ENCODE data around the gene MAST2. TPM values are rescaled to one million over a fixed set of nuclear protein-coding genes. Genes with fewer than 3 reads are reported as not detected.
A peak's percentile ranks its signal among the peaks of the same experiment; 100 is the strongest.

MAST2 gene
- polyA plus RNA-seq, 2 donors, result 10.8 to 17.4 TPM

DNA sequence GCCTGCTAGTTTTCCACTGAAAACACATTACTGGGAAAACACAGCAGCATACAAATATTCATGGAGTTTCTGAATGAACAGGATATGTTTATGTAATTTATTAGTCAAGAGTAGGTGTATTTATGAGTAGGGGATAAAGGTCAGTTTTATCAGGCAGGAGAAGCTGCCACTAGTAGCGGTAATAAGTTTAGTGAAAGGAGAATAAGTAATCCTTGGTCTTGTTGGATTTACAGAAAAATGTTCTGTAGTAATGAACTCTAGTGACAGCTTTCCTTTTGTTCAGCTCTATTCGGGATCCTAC is 1.2 kb downstream of the MAST2 start:
- Histone ChIP-seq H3K4me1 (ENCODE audit: control insufficient read depth in 2 of 2, insufficient read depth in 2 of 2, low read length in 1 of 2) (no peaks in the 10 kb centered on the region), H3K9me3 (ENCODE audit: control insufficient read depth in 2 of 2, insufficient read depth in 1 of 2, low read depth in 1 of 2, low read length in 1 of 2) (no peaks in the 10 kb centered on the region), H3K27me3 (ENCODE audit: control insufficient read depth in 1 of 2, insufficient read depth in 2 of 2, low read length in 2 of 2) (no peaks in the 10 kb centered on the region), H3K4me3 (ENCODE audit: low read depth in 1 of 2, low read length in 2 of 2) (peak overlapping the region in 1 of 2 donors; percentile 64), H3K36me3 (ENCODE audit: control insufficient read depth in 2 of 2, insufficient read depth in 2 of 2, low read length in 1 of 2) (no peaks in the 10 kb centered on the region), H3K27ac (ENCODE audit: low read depth in 2 of 2, low read length in 1 of 2) (no peak overlapping the region)
- 39 to 51% methylated on average over 2 of the region's 2 CpGs for WGBS, 2 donors

DNA sequence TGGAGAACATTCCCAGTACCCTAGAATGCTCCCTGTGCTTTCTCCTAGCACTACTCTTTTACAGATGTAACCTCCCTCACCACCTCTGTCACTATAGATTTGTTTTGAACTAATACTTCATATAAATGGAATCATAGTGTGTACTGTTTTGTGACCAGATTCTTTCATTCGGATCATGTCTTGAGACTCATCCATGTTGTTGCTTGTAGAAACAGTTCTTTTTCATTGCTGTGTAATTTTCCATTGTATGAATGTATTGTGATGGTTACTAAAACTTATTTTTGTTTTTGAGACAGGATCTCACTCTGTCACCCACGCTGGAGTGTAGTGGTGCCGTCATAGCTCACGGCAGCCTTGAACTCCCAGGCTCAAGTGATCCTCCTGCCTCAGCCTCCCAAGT is 2.7 kb downstream of the MAST2 start:
- Histone ChIP-seq H3K27ac (ENCODE audit: low read depth in 2 of 2, low read length in 1 of 2) (no peak overlapping the region), H3K4me1 (ENCODE audit: control insufficient read depth in 2 of 2, insufficient read depth in 2 of 2, low read length in 1 of 2) (no peaks in the 10 kb centered on the region), H3K9me3 (ENCODE audit: control insufficient read depth in 2 of 2, insufficient read depth in 1 of 2, low read depth in 1 of 2, low read length in 1 of 2) (no peaks in the 10 kb centered on the region), H3K4me3 (ENCODE audit: low read depth in 1 of 2, low read length in 2 of 2) (no peak overlapping the region), H3K36me3 (ENCODE audit: control insufficient read depth in 2 of 2, insufficient read depth in 2 of 2, low read length in 1 of 2) (no peaks in the 10 kb centered on the region), H3K27me3 (ENCODE audit: control insufficient read depth in 1 of 2, insufficient read depth in 2 of 2, low read length in 2 of 2) (no peaks in the 10 kb centered on the region)
- WGBS, 2 donors, result 97 to 99% methylated on average over 4 of the region's 4 CpGs

- H3K27ac ChIP-seq (ENCODE audit: low read depth in 2 of 2, low read length in 1 of 2), result no peak overlapping the region
- H3K9me3 ChIP-seq (ENCODE audit: control insufficient read depth in 2 of 2, insufficient read depth in 1 of 2, low read depth in 1 of 2, low read length in 1 of 2), result no peaks in the 10 kb centered on the region
- H3K4me3 ChIP-seq (ENCODE audit: low read depth in 1 of 2, low read length in 2 of 2), result no peak overlapping the region
- no peaks in the 10 kb centered on the region for H3K36me3 ChIP-seq (ENCODE audit: control insufficient read depth in 2 of 2, insufficient read depth in 2 of 2, low read length in 1 of 2)
- H3K4me1 ChIP-seq (ENCODE audit: control insufficient read depth in 2 of 2, insufficient read depth in 2 of 2, low read length in 1 of 2), result no peaks in the 10 kb centered on the region
- H3K27me3 ChIP-seq (ENCODE audit: control insufficient read depth in 1 of 2, insufficient read depth in 2 of 2, low read length in 2 of 2), result no peaks in the 10 kb centered on the region
These were observed 6.3 kb downstream of the MAST2 start for GRCh38 chr1:45809761-45810160.

DNA sequence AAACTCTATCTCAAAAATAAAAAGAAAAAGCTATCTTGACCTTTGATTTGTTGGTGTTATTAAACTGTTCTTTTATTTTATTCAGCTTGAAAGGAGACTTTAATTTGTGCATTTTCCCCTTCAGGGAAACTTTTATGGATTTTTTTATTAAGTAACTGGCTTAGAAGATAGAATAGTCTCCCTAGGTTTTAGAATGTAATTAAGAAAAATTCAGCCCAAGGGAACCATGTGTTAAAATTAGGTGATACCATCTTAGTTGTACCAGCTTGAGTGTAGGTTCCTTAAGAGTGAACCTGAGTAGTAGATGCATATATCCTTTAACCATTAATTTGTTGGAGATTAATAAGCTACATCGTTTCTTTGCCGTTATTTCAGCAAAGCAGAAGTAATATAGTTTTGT is 11.4 kb downstream of the MAST2 start:
- no peak overlapping the region for H3K4me3 ChIP-seq (ENCODE audit: low read depth in 1 of 2, low read length in 2 of 2)
- H3K4me1 ChIP-seq (ENCODE audit: control insufficient read depth in 2 of 2, insufficient read depth in 2 of 2, low read length in 1 of 2), result no peaks in the 10 kb centered on the region
- H3K27ac ChIP-seq (ENCODE audit: low read depth in 2 of 2, low read length in 1 of 2), result no peak overlapping the region
- WGBS, 2 donors, result 95 to 97% methylated on average over 2 of the region's 2 CpGs
- H3K9me3 ChIP-seq (ENCODE audit: control insufficient read depth in 2 of 2, insufficient read depth in 1 of 2, low read depth in 1 of 2, low read length in 1 of 2), result no peaks in the 10 kb centered on the region
- H3K27me3 ChIP-seq (ENCODE audit: control insufficient read depth in 1 of 2, insufficient read depth in 2 of 2, low read length in 2 of 2), result no peaks in the 10 kb centered on the region
- no peaks in the 10 kb centered on the region for H3K36me3 ChIP-seq (ENCODE audit: control insufficient read depth in 2 of 2, insufficient read depth in 2 of 2, low read length in 1 of 2)

DNA sequence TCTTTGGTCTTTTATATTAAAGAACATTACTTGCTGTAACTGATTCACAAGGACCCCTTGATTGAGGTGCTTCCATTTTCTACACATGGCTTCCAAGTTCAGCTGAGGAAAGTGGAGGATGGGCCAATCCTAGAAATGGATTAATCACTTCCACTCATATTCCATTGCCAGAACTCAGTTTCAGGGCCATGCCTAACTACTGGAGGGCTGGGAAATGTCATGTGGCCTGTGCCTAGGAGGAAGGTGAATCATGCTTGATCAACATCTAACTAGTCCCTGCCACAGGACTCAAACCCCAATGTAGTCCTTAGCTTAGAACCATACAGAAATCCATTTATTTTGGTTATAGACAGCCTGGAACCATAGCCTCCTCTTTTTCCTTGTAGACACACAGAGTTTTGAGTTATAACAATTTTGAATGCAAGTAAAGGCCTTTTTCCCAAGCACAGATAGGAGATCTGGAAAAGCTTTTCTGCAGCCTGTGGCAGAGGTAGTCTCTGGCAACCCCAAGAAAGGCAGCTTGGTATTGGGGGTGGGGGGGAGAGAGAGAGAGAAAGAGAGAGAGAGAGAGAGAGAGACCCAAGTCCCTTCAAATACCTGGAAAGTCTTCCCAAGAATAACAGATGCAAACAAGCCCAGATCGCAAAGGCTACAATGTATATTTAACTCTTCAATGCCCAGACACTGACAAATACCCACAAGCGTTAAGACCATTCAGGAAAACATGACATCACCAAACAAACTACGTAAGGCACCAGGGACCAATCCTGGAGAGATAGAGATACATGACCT is 12.5 kb downstream of the MAST2 start:
- no peak overlapping the region for H3K27ac ChIP-seq (ENCODE audit: low read depth in 2 of 2, low read length in 1 of 2)
- no peaks in the 10 kb centered on the region for H3K9me3 ChIP-seq (ENCODE audit: control insufficient read depth in 2 of 2, insufficient read depth in 1 of 2, low read depth in 1 of 2, low read length in 1 of 2)
- H3K4me3 ChIP-seq (ENCODE audit: low read depth in 1 of 2, low read length in 2 of 2), result no peak overlapping the region
- H3K4me1 ChIP-seq (ENCODE audit: control insufficient read depth in 2 of 2, insufficient read depth in 2 of 2, low read length in 1 of 2), result no peaks in the 10 kb centered on the region
- H3K36me3 ChIP-seq (ENCODE audit: control insufficient read depth in 2 of 2, insufficient read depth in 2 of 2, low read length in 1 of 2), result no peaks in the 10 kb centered on the region
- 77 to 90% methylated on average over 3 of the region's 3 CpGs for WGBS, 2 donors
- no peaks in the 10 kb centered on the region for H3K27me3 ChIP-seq (ENCODE audit: control insufficient read depth in 1 of 2, insufficient read depth in 2 of 2, low read length in 2 of 2)

DNA sequence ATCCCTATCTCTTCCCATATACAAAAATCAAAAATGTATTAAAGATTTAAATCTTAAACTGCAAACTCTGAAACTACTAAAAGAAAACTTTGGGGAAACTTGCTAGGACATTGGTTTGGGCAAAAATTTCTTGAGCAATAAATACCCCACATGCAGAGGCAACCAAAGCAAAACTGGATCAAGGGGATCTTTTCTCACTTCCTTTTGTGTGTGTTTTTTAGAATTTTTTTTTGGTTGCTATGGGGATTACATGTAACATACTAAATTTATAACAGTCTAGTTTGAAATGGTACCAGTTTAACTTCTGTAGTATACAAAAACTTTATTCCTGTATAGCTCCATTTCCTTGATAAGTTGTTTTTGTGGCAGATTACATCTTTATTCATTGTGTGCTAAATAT is 16.8 kb downstream of the MAST2 start:
- no peaks in the 10 kb centered on the region for H3K27me3 ChIP-seq (ENCODE audit: control insufficient read depth in 1 of 2, insufficient read depth in 2 of 2, low read length in 2 of 2)
- no peaks in the 10 kb centered on the region for H3K36me3 ChIP-seq (ENCODE audit: control insufficient read depth in 2 of 2, insufficient read depth in 2 of 2, low read length in 1 of 2)
- no peak overlapping the region for H3K27ac ChIP-seq (ENCODE audit: low read depth in 2 of 2, low read length in 1 of 2)
- no peaks in the 10 kb centered on the region for H3K4me1 ChIP-seq (ENCODE audit: control insufficient read depth in 2 of 2, insufficient read depth in 2 of 2, low read length in 1 of 2)
- no peak overlapping the region for H3K4me3 ChIP-seq (ENCODE audit: low read depth in 1 of 2, low read length in 2 of 2)
- no peaks in the 10 kb centered on the region for H3K9me3 ChIP-seq (ENCODE audit: control insufficient read depth in 2 of 2, insufficient read depth in 1 of 2, low read depth in 1 of 2, low read length in 1 of 2)

GRCh38 chr1:45820788-45821187 is 17.4 kb downstream of the MAST2 start:
- Histone ChIP-seq H3K4me1 (ENCODE audit: control insufficient read depth in 2 of 2, insufficient read depth in 2 of 2, low read length in 1 of 2) (no peaks in the 10 kb centered on the region), H3K4me3 (ENCODE audit: low read depth in 1 of 2, low read length in 2 of 2) (no peak overlapping the region), H3K27me3 (ENCODE audit: control insufficient read depth in 1 of 2, insufficient read depth in 2 of 2, low read length in 2 of 2) (no peaks in the 10 kb centered on the region), H3K27ac (ENCODE audit: low read depth in 2 of 2, low read length in 1 of 2) (no peak overlapping the region), H3K9me3 (ENCODE audit: control insufficient read depth in 2 of 2, insufficient read depth in 1 of 2, low read depth in 1 of 2, low read length in 1 of 2) (no peaks in the 10 kb centered on the region), H3K36me3 (ENCODE audit: control insufficient read depth in 2 of 2, insufficient read depth in 2 of 2, low read length in 1 of 2) (no peaks in the 10 kb centered on the region)
- 93 to 94% methylated on average over 3 of the region's 3 CpGs for WGBS, 2 donors

DNA sequence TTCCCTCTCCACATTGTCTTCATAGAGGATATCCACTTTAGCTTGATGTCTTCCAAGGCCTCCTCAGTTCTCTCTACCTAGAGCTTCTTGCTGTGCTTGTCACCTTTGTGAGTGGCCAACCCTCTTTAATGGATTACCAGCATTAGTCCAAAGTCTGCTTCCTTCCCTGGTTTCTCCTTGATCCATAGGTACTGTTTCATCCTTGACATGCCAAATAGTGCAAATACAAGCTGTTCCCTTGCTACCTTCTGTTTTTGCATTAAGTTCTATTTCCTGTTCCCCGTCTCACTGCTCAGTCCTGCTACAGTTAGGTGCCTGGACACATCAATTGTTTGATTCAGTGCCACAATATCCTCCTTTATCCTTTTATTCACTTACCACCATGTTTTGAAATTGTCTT is 19.2 kb downstream of the MAST2 start:
- no peaks in the 10 kb centered on the region for H3K27me3 ChIP-seq (ENCODE audit: control insufficient read depth in 1 of 2, insufficient read depth in 2 of 2, low read length in 2 of 2)
- 73 to 89% methylated on average over 1 of the region's 1 CpG for WGBS, 2 donors
- H3K4me3 ChIP-seq (ENCODE audit: low read depth in 1 of 2, low read length in 2 of 2), result no peak overlapping the region
- H3K4me1 ChIP-seq (ENCODE audit: control insufficient read depth in 2 of 2, insufficient read depth in 2 of 2, low read length in 1 of 2), result no peaks in the 10 kb centered on the region
- no peak overlapping the region for H3K27ac ChIP-seq (ENCODE audit: low read depth in 2 of 2, low read length in 1 of 2)
- H3K36me3 ChIP-seq (ENCODE audit: control insufficient read depth in 2 of 2, insufficient read depth in 2 of 2, low read length in 1 of 2), result no peaks in the 10 kb centered on the region
- H3K9me3 ChIP-seq (ENCODE audit: control insufficient read depth in 2 of 2, insufficient read depth in 1 of 2, low read depth in 1 of 2, low read length in 1 of 2), result no peaks in the 10 kb centered on the region

DNA sequence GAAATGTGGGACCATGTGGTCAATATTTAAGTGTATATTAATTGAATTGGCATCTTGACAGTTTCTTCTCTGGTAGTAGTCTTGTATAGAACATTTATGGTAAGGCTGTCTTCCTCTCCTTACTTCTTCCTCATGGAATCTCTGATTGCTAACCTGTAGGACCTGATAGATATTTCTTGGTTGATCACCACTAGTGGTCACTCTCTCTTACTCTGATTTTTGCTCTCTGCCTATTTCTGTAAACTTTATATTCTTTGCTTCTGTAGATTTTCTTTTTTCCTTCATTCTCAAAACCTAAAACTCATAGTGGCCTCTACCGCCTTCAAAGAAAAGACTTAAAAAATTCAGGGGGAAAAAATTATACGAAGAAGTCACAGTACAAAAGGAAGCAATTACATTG is 21.2 kb downstream of the MAST2 start:
- WGBS, 2 donors, result 98 to 99% methylated on average over 2 of the region's 2 CpGs
- Histone ChIP-seq H3K27me3 (ENCODE audit: control insufficient read depth in 1 of 2, insufficient read depth in 2 of 2, low read length in 2 of 2) (no peaks in the 10 kb centered on the region), H3K27ac (ENCODE audit: low read depth in 2 of 2, low read length in 1 of 2) (no peak overlapping the region), H3K36me3 (ENCODE audit: control insufficient read depth in 2 of 2, insufficient read depth in 2 of 2, low read length in 1 of 2) (no peaks in the 10 kb centered on the region), H3K4me1 (ENCODE audit: control insufficient read depth in 2 of 2, insufficient read depth in 2 of 2, low read length in 1 of 2) (no peaks in the 10 kb centered on the region), H3K9me3 (ENCODE audit: control insufficient read depth in 2 of 2, insufficient read depth in 1 of 2, low read depth in 1 of 2, low read length in 1 of 2) (peaks cover 0 to 2% of the 10 kb centered on the region in 2 donors), H3K4me3 (ENCODE audit: low read depth in 1 of 2, low read length in 2 of 2) (no peak overlapping the region)

DNA sequence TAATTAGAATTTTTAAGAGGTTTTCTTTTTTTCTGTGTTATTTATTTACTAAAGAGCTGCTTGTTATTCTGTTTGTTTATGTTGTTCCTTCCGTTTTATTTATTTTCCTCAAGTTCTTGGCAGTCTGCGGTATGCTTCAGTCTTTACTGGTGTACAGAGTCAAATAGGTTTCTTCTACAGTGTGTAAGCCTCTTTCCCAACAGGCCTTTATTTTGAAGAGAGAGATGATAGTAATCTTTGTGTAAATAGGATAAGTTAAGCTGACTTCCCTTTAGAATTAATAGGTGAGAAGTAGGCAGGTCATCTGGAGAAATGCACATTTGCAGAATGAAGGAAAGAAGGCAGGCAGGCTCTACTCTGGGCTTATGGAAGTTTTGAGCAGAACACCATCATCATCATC is 23.8 kb downstream of the MAST2 start:
- H3K4me3 ChIP-seq (ENCODE audit: low read depth in 1 of 2, low read length in 2 of 2), result no peak overlapping the region
- no peak overlapping the region for H3K27ac ChIP-seq (ENCODE audit: low read depth in 2 of 2, low read length in 1 of 2)
- no peaks in the 10 kb centered on the region for H3K36me3 ChIP-seq (ENCODE audit: control insufficient read depth in 2 of 2, insufficient read depth in 2 of 2, low read length in 1 of 2)
- H3K4me1 ChIP-seq (ENCODE audit: control insufficient read depth in 2 of 2, insufficient read depth in 2 of 2, low read length in 1 of 2), result no peaks in the 10 kb centered on the region
- no peaks in the 10 kb centered on the region for H3K27me3 ChIP-seq (ENCODE audit: control insufficient read depth in 1 of 2, insufficient read depth in 2 of 2, low read length in 2 of 2)
- H3K9me3 ChIP-seq (ENCODE audit: control insufficient read depth in 2 of 2, insufficient read depth in 1 of 2, low read depth in 1 of 2, low read length in 1 of 2), result peaks cover 0 to 2% of the 10 kb centered on the region in 2 donors
- WGBS, 2 donors, result 84 to 86% methylated on average over 2 of the region's 2 CpGs
